Activated T-helper 1 cell treated with Interleukin-2 at 50 U/mL for 16 hours (primary cell): ENCODE data around the gene SGK1.

Source experiments
- DNase-seq: peaks from one replicate; pipeline ENCODE4 v3.0.0-alpha.2; 2020; ENCODE audit warnings: low read depth

SGK1 gene

DNA sequence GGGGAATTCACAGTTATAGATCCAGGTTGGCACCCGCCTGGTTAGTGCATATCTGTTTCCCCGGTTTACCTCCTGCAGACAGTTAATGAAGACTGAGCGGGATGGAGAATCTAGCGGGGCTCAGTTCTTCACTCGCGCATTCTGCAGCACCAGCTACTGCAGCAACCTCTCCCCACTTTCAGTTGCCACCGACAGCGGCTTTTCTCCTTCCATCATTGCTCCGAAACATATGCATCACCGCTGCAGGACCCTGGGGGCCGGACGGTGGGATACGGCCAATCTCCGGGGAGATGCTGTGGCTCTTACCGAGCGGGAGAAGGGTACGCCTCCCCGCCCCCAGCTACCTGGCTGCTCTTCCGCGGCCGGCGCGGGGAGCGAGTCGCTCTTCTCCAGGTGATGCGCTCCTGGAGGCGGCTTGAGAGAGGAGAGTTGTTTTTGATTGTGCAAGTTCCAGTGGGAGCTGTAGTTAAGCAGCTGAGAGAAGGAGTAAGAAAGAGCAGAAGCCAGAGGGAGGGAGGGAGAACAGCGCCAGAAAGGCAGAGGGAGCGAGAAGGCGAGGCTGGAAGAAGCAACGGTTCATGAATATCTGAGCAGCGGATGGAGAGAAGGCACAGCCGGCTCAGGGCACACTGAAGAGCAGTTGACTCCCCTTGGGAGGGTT is at the start of gene SGK1:
Gene SGK1, minus strand, starts transcription at position 642 of the 661 bp plus-strand sequence. CDS start 652 bp downstream, outside the sequence.
- DNase-seq = peak; percentile 5

DNA sequence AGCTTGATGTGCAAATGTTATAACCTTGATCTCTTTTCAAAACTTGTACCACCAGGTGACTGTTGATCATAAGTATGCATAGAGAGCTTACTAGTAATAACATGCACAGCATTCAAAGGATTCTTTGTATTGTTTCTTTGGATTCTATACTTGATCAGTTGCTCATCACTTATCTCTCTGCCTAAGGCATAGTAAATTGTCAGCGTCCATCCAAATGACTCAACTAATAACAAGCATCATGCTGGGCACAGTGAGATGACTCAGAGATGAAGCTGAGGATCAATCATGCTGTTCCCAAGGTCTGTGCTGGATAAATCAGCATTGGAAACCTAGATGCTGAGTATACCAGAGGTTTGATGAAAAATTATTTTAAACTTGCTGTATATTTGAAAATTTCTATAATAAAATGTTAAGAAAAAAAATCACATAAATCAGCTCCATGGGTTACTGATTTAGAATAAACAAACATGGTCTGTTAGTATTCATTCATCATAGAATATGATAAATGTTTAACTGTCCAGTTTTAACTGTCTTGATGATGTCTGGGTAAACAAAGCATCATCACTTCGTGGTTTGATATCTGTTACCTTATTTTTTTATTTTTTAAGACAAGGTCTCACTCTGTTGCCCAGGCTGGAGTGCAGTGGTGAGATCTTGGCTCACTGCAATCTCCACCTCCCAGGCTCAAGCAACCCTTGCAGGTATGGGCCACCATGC is 45.6 kb upstream of the SGK1 start:
- DNase-seq = no peak

GRCh38 chr6:134361011-134361410 is 43.1 kb upstream of the SGK1 start:
- DNase-seq = no peak

DNA sequence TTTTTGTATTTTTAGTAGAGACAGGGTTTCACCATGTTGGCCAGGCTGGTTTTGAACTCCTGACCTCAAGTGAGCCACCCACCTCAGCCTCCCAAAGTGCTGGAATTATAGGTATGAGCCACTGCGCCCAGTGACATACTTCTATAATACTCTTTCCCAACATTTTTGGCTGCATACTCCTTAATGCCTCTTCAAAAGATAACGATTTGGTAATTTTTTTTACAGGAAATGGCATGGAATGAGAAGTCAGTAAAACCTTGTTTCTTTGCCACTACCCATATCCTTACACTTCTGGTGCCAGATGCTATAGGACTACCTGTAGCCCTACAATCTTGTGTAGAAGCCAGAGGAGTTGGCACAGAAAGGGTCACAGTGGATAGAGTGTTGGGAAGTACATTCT is 41.4 kb upstream of the SGK1 start:
- no peak for DNase-seq

DNA sequence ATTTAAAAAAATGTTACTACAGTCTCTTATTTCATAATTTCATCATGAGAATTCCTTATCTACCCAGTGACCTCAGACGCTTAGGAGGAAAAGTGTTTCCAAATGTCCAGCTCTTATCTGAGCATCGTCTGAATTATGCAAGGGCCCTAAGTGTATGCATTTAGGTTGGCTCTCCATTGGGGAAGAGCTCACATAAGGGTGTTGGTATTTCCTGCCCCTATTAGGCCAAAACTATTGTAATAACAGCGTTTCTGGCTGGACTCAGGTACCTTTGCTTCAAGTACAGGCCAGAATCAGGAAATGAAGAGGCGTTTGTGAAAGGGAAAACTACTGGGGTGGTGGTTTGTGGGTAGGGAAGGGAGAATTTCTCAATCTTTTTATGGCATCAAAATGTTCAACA is 40.4 kb upstream of the SGK1 start:
- no peak for DNase-seq

- no peak for DNase-seq
Measured at GRCh38 chr6:134357022-134357487, 39.1 kb upstream of the SGK1 start.

DNA sequence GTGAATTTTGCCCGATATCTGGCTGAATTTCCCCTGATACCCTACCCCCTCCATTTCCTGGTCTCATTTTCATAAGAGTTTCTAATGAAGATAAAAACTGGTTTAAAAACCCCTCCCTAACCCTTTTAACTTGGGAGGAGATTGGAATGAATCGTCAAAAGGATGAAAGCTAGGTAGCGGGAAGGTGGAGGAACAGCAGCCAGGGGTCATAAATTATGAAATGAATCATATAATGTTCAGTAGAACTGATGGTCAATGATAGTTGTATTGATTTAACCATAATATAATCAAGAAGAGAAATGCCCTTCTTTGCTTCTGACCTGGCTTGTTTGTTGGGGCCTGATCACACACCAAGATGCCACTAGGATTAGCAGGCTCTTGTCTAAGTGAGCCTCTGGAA is 38.5 kb upstream of the SGK1 start:
- DNase-seq = no peak

GRCh38 chr6:134352786-134353480 is 35.0 kb upstream of the SGK1 start:
- no peak for DNase-seq

DNA sequence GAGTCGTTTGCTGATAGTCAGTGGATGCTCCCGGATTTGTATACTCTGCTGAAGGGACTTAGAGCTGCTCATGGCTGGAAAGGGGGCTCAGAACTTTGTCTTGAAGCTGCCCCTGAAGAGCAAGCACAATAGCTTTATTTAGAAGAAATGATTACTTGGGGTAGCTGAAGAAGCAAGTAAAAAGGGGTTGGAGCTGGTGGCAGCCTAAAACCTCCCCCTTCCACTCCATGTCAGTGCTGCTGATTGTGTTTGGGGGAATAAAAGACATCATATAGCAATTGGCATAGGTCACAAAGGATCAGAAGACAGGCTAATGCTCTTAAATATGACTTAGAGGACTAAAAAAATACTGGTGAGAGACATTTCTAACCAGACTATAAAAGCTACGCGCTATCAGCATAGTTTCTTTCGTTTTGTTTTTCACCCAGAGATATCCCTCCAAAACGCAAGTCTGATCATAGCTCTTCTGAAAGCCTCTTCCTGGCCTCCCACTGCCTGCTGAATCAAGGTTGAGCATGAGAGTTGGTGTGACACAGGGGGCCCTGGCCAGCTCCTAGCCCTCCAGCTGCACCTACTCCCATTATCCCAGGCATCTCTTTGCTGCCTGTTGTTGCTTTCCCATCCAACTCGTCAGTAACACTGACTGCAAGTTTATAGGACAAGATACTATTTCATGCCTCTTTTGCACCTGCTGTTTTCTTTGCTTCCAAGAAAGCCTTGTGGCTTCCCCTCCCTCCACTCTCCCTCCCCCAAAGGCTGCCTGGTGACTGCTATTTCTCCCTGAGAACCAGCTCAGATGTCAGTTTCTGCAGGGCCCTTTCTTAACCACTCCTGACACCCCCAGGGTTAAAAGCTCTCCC is 33.9 kb upstream of the SGK1 start:
- no peak for DNase-seq

- no peak for DNase-seq
Measured at GRCh38 chr6:134347885-134348805, 30.2 kb upstream of the SGK1 start.

DNA sequence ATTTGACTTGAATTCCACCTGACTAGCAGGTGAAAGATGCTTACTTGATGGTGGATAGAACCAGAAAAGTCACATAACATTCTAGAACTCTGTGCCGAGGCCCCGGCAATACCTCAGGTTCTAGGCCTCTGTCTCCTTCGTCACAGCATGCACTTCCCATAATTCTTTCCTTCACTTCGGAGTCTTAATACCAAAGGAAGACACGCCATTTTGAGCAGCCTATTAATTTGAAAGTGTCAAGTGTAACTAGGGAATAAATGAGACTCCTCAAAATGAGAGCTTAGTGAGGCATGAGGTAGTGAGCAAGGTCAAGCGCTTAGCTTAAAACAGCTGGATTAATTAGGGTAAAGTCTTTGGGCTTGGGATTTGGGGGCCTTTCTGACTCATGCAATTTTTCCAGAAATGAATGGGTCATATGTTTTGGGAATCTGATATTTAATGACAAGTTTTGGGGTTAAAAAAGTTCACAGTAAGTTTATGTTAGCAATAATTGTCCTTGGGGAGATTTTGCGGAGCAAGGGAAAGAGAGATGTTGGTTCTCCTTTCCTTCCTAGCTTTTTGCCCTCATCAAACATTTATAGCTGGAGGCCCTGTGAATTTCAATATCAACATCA is 29.1 kb upstream of the SGK1 start:
- no peak for DNase-seq

DNA sequence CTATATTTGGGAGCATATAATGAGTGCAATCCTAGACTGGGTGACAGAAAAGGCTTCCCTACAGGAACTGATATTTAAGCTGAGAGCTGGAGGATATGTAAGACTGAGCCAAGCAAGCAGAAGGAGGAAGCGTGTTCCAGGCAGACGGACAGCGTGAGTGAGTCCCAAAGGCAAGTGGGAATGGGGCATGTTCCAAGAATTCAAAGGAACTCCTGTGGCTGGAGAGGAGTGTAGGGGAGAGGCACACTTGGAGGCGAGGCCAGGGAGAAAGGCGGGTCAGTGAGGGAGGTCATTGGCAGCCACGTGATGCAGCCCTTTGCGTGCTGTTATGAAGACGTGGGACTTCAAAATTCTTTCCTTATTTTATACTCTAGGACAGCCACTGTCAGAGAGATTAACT is 27.9 kb upstream of the SGK1 start:
- no peak for DNase-seq

- no peak for DNase-seq
Measured at GRCh38 chr6:134343066-134343465, 25.2 kb upstream of the SGK1 start.

GRCh38 chr6:134341999-134342567 is 24.2 kb upstream of the SGK1 start:
- DNase-seq = no peak

DNA sequence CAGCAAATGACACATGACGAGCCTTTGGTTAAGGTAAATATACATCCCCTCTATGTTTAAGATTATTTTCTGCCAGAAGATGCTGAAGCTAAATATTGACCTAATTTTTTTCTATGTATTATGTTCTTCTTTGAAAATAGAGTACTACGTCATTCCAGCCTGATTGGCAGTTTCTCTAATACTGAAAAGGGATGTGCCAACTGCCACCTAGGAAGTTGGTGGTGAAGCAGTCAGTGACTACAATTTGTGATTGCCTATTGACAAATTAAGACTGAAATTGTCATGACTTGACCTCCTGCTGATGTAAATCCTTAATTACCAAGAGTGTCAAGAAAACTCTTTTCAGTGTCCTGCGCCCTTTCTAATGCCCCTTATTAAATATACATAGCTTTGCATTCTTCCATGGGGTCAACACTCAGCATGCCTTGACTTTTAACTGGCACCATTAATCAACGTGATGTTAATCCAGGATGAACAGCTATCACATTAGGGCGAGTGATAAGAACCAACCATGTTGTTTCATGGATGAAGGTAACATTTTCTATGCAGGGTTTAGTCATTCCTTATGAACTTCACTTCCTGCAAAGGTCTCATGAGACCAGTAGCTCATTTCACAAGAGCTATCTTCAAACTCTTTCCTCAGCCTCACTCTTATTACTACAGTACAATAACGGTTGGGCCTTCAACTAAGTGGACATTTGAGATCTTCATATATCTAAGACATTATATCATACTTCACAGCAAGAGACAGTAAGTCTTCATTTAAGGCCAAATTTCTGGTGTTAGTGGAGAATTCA is 22.5 kb upstream of the SGK1 start:
- no peak for DNase-seq

GRCh38 chr6:134339216-134339615 is 21.3 kb upstream of the SGK1 start:
- no peak for DNase-seq

DNA sequence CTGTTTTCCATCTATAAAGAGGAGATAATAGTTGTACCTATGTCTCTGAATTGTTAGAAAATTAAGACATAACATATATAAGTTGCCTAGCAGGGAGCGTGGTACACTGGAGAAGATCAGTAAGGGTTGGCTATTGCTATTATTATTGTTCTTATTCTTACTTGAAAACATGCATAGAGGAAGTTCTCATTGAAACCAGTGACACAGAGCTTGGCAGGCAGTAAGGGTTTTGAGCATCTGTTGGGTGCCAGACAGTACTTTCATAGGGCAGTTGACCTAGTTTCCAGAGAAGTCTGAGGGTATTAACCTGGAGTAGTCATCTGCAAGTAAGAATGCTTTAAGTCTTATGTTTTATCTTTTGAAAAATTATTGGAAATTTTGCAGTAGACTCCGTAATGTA is 13.3 kb upstream of the SGK1 start:
- no peak for DNase-seq

DNA sequence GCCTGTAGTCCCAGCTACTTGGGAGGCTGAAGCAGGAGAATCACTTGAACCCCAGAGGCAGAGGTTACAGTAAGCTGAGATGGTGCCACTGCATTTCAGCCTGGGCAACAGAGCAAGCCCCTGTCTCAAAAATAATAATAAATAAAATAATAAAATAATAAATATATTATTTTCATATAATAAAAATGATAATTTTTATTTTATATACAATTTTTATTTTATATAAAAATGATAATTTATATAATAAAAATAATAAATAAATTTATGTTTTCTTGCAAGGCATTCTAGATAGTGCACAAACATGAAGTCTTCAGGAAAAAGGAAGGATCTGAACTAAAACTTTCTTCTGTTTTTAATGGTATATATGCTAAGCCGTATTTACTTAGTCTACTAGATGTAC is 12.6 kb upstream of the SGK1 start:
- DNase-seq = no peak

DNA sequence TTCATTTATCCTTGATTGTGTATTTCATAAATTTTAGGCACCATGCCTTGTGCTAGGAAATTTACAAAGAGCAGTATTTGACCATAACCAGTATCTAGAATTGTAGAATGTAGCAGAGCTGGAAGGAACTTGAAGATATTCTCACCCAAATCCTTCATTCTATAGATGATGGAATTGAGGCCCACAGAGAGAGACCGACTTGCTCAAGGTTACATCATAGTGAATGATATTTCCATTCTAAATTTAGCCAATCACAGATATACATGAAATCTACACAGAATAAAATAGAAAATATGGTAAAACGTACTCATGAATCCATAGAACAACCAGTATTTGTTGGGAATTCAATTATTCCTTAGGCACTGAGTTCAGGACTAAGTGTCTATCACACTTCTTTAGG is 10.9 kb upstream of the SGK1 start:
- DNase-seq = no peak
